IPS DF 4.7 (cell line): ENCODE results near the gene WNT9B.

Experiments used
- DNase-seq: peaks from one replicate; pipeline ENCODE4 v3.0.0-alpha.2; 2013; ENCODE audit warnings: low spot score; ENCODE audit errors: extremely low read depth

WNT9B gene

DNA sequence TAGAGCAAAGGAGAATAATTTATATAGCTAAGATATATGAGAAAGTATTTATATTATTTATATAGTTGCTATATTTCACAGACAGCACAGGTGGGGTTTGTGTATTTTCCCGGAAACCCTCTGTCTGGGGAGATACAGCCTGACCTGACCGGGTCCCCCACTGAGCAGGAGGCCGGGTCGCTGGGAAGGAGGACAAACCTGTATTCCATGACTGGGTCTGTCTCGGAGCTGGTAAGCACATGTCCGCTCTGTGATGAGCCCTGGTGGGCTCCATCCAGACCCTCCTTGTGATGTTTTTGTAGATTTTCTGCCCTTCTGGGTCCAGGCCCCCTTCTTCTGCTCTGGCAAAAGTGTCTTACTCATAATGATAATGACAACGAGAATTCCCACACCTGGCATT lies 27.7 kb downstream of the WNT9B start:
- DNase-seq: no peak

DNA sequence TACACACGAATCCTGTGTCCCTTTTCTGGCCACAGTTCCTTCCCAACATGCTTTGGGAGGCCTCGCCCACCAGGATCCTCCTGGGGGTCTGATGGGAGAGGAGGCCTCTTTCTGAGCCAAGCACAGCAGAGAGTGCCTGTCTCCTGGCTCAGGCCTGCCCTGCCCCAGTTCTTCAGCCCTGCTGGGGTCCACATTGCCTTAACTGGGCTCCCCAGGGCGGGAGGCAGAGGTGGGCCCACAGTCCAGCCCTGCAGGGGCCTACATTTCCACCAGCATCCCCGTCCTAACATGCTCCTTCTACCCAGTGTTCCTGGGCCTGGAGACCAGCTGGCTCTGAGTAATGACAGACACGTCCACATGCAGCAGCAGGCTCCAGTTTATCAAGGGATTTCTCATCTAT lies 29.6 kb downstream of the WNT9B start:
- DNase-seq: no peak

DNA sequence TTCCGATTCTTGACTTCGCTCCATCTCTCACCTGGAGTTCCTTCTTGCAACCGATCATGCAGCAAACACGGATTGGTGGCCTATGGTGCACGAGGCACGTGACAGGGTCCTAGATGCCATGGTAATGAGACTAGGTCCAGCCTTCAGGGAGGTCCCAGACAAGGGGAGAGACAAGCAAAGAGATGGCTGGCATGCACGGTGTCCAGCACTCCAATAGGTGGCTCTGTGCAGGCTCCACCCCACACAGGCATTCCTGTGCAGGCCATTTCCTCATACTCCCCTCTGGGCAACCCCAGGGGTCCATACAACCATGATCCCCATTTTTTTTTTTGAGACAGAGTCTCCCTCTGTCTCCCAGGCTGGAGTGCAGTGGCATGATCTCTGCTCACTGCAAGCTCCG lies 31.3 kb downstream of the WNT9B start:
- DNase-seq: no peak

DNA sequence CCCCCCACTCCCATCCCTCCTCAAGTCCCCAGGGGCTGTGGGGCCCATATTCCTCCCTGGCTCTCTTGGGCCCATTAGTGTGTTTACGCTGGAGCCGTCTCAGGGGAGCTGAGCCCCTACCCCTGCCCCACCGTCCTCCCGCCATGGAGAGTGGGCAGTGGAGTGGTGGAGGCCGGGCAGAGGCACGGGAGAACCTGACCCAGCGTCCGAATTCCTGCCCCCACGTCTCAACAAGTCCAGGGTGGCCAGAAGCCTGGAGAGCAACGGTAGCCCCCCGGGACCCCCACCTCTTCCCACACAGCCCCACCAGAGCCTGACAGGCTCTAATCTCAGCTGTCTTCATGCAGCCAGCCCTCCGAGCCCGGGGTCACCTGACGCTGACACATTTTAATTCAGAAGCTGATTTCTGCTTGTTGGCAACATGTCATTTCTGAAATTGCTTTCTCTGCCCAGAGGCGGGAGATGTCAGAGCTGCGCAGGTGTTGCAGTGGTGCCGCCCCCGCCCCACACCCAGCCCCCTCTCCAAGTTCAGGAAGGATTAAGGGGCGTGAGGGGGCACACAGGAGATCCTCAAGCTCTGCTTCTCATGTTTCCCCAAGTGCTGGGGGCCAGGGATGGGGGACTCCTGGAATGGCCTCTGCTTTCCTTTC lies 32.6 kb downstream of the WNT9B start:
- no peak for DNase-seq

GRCh38 chr17:46884552-46884951 lies 33.2 kb downstream of the WNT9B start:
- DNase-seq: no peak

DNA sequence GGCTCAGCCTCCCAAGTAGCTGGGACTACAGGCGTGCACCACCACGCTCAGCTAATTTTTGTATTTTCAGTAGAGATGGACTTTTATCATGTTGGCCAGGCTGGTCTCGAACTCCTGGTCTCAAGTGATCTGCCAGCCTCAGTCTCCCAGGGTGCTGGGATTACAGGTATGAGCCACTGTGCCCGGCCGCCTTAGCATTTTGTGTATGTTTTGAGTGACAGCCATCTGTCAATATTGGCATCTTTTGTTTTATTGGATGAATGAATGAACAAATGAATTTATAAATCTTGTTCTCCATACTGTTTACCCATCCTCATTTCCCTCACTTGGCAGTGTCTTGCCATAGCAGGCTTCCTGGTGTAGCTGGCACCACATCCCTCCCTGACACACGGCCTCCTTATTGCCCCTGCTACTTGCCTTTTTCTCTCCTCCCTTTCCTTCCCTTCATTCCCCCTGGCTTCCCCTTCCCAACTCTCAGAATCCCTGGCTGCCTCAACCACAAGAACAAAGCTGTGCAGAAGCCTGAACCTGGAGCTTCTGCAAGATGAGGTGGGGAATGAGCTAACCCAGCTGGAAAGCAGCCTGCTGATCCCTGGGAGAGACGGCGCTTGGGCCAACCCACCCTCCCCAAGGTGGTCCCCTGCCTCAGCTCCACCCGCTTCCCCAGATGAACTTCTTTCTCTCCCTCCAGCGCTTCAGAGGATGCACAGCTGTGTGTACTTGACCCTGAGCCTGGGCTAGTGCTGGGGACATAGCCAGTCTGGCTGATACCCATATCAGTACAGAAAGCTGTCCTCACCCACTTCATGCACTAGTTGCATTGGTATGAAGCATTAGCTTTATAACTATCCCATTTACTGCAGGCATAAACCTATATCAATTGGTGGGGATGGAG lies 34.3 kb downstream of the WNT9B start:
- no peak for DNase-seq

- no peak for DNase-seq
These were observed 34.9 kb downstream of the WNT9B start for GRCh38 chr17:46886310-46886663.

GRCh38 chr17:46887717-46888116 lies 36.3 kb downstream of the WNT9B start:
- DNase-seq: no peak

- DNase-seq: no peak
These were observed 37.3 kb downstream of the WNT9B start for GRCh38 chr17:46888727-46889126.

- no peak for DNase-seq
These were observed 38.1 kb downstream of the WNT9B start for GRCh38 chr17:46889519-46889918.

- DNase-seq: no peak
These were observed 38.7 kb downstream of the WNT9B start for GRCh38 chr17:46889992-46890564.

DNA sequence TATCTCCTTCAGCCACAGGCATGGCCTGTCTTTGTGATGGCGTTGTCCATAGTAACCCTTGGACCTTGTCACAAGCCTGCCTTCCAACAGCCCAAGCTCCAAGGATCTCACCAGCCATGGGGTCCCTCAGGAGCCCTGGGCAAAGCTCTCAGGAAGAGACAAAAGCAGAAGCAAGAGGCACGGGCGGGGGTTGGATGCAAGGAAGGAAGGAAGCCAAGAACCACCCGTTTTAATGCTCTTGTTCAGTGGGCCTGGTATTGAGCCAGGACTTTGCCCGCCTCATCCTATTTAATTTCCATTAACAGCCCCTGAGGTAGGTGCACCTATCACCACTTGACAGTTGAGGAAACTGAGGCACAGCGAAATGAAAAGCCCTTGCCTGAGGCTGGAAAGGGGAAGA lies 39.3 kb downstream of the WNT9B start:
- DNase-seq: no peak

GRCh38 chr17:46892192-46892703 lies 40.9 kb downstream of the WNT9B start:
- no peak for DNase-seq

- DNase-seq: no peak
These were observed 42.6 kb downstream of the WNT9B start for GRCh38 chr17:46894024-46894423.

DNA sequence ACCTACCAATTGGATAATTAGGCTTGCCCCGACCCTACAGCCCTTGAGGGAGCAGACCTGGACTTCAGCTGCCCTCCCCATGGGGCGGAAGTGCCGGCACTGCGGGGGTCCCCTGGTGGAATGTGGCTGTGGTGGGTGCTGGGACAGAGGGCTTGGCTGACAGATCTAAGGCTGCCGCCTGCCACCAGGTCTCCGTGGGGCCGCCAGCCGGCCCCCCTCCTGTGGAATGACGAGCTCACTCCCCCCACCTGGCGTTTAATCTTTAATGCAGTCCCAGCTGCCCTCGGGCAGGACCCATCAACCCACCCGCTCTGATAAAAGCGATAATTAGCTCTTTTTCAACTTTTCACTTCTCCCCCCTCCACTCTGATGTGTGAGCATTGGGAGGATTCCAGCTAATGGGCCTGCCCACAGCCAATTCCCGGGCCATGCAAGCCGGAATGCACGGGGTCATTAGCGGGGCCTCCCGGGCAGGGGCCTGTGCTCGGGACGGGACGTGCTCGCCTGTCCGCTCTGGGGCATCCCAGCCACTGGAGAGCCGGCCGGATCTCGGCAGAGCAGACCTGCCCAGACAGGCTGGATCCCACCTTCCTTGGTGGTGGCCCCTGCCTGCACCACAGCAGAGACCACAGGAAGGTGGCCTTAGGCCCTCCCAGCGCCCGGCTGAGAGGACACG lies 43.2 kb downstream of the WNT9B start:
- no peak for DNase-seq

DNA sequence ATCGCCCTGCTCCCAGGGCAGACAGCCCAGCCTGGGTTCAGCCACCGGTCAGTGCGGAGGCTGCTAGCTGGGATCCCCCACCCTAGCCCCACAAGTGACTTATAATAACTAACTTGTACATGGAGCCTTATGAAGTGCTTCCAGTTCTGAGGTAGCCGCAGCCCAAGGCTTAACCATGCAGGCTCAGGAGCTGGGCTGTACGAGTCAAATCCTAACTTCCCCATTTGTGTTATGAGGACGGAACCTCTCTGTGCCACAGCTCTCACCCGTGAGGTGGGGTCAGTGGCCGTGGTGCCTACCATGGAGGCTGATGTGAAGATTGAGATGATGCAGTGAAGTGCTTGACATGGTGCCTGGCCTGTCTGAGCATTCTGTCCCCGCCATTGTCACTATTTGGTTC lies 43.8 kb downstream of the WNT9B start:
- no peak for DNase-seq

GRCh38 chr17:46896991-46897390 lies 45.6 kb downstream of the WNT9B start:
- no peak for DNase-seq

DNA sequence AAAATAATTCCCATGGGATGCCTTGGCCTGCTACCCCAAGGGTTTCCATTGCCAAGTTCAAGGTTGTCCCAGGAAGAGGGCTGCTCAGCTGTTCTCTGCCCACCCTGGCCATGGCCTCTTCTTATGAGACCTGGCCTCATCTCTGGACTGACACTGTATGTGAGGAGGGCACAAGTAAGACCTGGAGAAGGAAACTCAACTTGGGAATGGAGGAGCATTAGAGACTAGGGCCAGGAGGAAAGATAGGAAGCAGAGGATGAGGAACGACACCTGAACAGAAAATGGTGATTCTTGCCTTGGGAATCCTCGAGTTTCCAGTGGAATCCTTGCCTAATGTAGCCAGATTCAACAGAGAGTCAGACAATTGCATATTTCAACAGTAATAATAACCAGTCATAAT lies 47.0 kb downstream of the WNT9B start:
- no peak for DNase-seq

- no peak for DNase-seq
These were observed 47.5 kb downstream of the WNT9B start for GRCh38 chr17:46898860-46899259.

DNA sequence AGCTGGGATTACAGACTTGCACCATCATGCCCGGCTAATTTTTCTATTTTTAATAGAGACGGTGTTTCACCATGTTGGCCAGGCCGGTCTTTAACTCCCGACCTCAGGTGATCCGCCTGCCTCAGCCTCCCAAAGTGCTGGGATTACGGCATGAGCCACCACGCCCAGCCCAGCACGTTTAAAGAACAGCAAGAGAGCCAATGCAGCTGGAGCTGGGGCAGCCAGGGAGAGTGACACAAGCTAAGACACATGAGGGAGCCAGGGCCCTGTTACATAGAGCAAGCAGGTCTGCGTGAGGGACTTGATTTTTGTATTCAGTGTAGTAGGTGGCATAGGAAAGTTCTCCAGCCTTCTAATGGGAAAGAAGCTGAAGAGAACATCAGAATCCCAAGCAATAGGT lies 49.9 kb downstream of the WNT9B start:
- DNase-seq: no peak

DNA sequence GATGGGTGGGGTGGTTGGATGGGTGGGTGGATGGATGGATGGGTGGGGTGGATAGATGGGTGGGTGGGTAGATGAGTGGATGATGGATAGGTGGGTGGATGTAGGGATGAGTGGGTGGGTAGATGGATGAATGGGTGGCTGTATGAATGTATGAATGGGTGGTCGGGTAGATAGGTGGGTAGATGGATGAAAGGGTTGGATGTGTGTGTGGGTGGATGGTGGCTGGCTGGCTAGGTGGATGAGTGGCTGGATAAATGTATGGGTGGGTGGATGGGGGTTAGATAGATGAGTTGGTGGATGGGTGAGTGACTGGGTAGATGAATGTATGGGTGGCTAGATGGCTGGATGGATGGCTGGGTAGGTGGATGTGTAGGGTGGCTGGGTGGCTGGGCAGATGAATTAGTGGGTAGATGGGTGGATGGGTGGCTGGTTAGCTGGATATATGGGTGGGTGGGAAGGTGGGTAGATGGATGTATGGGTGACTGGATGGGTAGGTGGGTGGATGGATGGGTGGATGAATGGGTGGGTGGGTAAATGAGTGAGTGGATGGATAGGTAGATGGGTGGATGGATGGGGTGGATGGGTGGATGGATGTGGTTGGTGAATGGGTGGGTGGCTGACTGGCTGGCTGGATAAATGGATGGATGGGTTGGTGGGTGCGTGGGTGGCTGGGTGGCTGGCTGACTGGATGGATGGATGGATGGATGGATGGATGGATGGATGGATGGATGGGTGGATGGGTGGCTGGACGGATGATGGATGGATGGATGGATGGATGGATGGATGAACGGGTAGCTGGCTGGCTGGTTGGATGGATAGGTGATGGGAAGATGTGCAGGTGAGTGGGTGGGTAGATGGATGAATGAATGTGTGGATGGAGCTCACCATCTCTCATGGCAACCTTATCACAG lies 52.6 kb downstream of the WNT9B start:
- DNase-seq: no peak
